Mesendoderm (in vitro differentiated cells): ENCODE data around the gene ARF6.

Experiments used
- DNase-seq: peaks from one replicate; pipeline ENCODE4 v3.0.0; 2013
- H2AK5ac ChIP-seq: 2 replicates; pipeline ENCODE4 v1.6.1; 2013; ENCODE audit warnings: low read length, inconsistent platforms
- H2BK120ac ChIP-seq: 2 replicates; pipeline ENCODE4 v1.6.1; 2013; ENCODE audit warnings: low read depth, mild to moderate bottlenecking, low read length, moderate library complexity, mixed read lengths
- H2BK15ac ChIP-seq: replicated peaks from 2 replicates; pipeline ENCODE4 v1.6.1; 2013; ENCODE audit warnings: low read depth, mild to moderate bottlenecking, moderate library complexity
- H2BK5ac ChIP-seq: 2 replicates; pipeline ENCODE4 v1.6.1; 2013; ENCODE audit warnings: low read length, inconsistent platforms
- H3K18ac ChIP-seq: 2 replicates; pipeline ENCODE4 v1.6.1; 2013; ENCODE audit warnings: mild to moderate bottlenecking, low read length, mixed read lengths
- H3K23ac ChIP-seq: one replicate; pipeline ENCODE4 v1.6.1; 2013; ENCODE audit warnings: low read length
- H3K27ac ChIP-seq: 2 replicates; pipeline ENCODE4 v1.5.1; 2013; ENCODE audit warnings: low read depth, mild to moderate bottlenecking, inconsistent platforms, low read length, moderate library complexity
- H3K27me3 ChIP-seq: 2 replicates; pipeline ENCODE4 v1.6.1; 2013; ENCODE audit warnings: low read length, control low read depth, mild to moderate bottlenecking, inconsistent platforms; ENCODE audit not compliant: insufficient read depth, poor library complexity
- H3K36me3 ChIP-seq: 2 replicates; pipeline ENCODE4 v1.6.1; 2013; ENCODE audit warnings: low read length, inconsistent platforms; ENCODE audit not compliant: control insufficient read depth, insufficient read depth
- H3K4ac ChIP-seq: one replicate; pipeline ENCODE4 v1.6.1; 2013; ENCODE audit warnings: low read depth, mild to moderate bottlenecking, low read length, moderate library complexity
- H3K4me1 ChIP-seq: 2 replicates; pipeline ENCODE4 v1.6.1; 2013; ENCODE audit warnings: low read depth, low read length, inconsistent platforms; ENCODE audit not compliant: control insufficient read depth
- H3K4me2 ChIP-seq: 2 replicates; pipeline ENCODE4 v1.6.1; 2013; ENCODE audit warnings: low read length
- H3K4me3 ChIP-seq: 2 replicates; pipeline ENCODE4 v1.5.1; 2013; ENCODE audit warnings: mild to moderate bottlenecking, low read length
- H3K56ac ChIP-seq: one replicate; pipeline ENCODE4 v1.6.1; 2013; ENCODE audit warnings: low read length
- H3K79me1 ChIP-seq: 2 replicates; pipeline ENCODE4 v1.6.1; 2013; ENCODE audit warnings: low read length, inconsistent platforms
- H3K79me2 ChIP-seq: 2 replicates; pipeline ENCODE4 v1.6.1; 2013; ENCODE audit warnings: mild to moderate bottlenecking, low read length; ENCODE audit not compliant: control insufficient read depth, insufficient read depth
- H3K9ac ChIP-seq: 2 replicates; pipeline ENCODE4 v1.6.1; 2013; ENCODE audit warnings: low read length, inconsistent platforms
- H4K5ac ChIP-seq: one replicate; pipeline ENCODE4 v1.6.1; 2013; ENCODE audit warnings: low read length
- H4K8ac ChIP-seq: one replicate; pipeline ENCODE4 v1.6.1; 2013; ENCODE audit warnings: low read depth, mild to moderate bottlenecking, control low read depth, low read length, moderate library complexity
- WGBS: extraction: QIAGEN DNeasy Blood & Tissue Kit; methylation state at CpG from one replicate; pipeline ENCODE4 v1.1.7; 2013; ENCODE audit warnings: low lambda C conversion rate, missing lambda C conversion rate; ENCODE audit not compliant: insufficient coverage; ENCODE audit errors: extremely low coverage; 5-methylcytosine and 5-hydroxymethylcytosine counted together

The ARF6 gene

GRCh38 chr14:49880267-49881064 is 12.4 kb upstream of the ARF6 start:
- H3K18ac ChIP-seq, result no peak overlapping the region
- WGBS, result no CpG with 5 or more reads among the region's 9 CpGs
- no peak overlapping the region for H3K4me2 ChIP-seq
- H3K79me2 ChIP-seq, result no peaks in the 10 kb centered on the region
- H2BK15ac ChIP-seq, result no peak overlapping the region
- no peak overlapping the region for H3K9ac ChIP-seq
- H3K79me1 ChIP-seq, result no peaks in the 10 kb centered on the region
- no peak overlapping the region for H4K5ac ChIP-seq
- no peaks in the 10 kb centered on the region for H3K4me1 ChIP-seq
- no peaks in the 10 kb centered on the region for H3K27me3 ChIP-seq
- no peak overlapping the region for H2BK5ac ChIP-seq
- no peak overlapping the region for H3K23ac ChIP-seq
- no peaks in the 10 kb centered on the region for H3K36me3 ChIP-seq
- no peak overlapping the region for H2BK120ac ChIP-seq
- no peak overlapping the region for H3K4ac ChIP-seq
- no peak overlapping the region for H3K4me3 ChIP-seq
- no peak overlapping the region for H4K8ac ChIP-seq
- H3K27ac ChIP-seq, result no peak overlapping the region
- no peak overlapping the region for H2AK5ac ChIP-seq
- no peak for DNase-seq
- no peak overlapping the region for H3K56ac ChIP-seq

- DNase-seq, result no peak
- H2AK5ac ChIP-seq, result no peak overlapping the region
- no CpG with 5 or more reads among the region's 4 CpGs for WGBS
These were observed 11.4 kb upstream of the ARF6 start for GRCh38 chr14:49881350-49882001.

GRCh38 chr14:49882826-49883694 is 9.8 kb upstream of the ARF6 start:
- Histone ChIP-seq H3K18ac (no peak overlapping the region), H3K79me1 (no peaks in the 10 kb centered on the region), H3K4me1 (no peaks in the 10 kb centered on the region), H3K9ac (no peak overlapping the region), H3K4me3 (no peak overlapping the region), H4K5ac (no peak overlapping the region), H3K79me2 (no peaks in the 10 kb centered on the region), H3K4ac (no peak overlapping the region), H3K23ac (no peak overlapping the region), H2BK5ac (no peak overlapping the region), H2AK5ac (no peak overlapping the region), H3K36me3 (no peaks in the 10 kb centered on the region), H3K27me3 (no peaks in the 10 kb centered on the region), H3K27ac (no peak overlapping the region), H3K4me2 (no peak overlapping the region), H2BK15ac (no peak overlapping the region), H2BK120ac (no peak overlapping the region), H3K56ac (no peak overlapping the region), H4K8ac (no peak overlapping the region)
- no peak for DNase-seq
- no CpG with 5 or more reads among the region's 18 CpGs for WGBS

More at GRCh38 chr14:49881350-49882001, 11.4 kb upstream of the ARF6 start:
- H3K79me2 ChIP-seq, result no peaks in the 10 kb centered on the region
- no peak overlapping the region for H2BK15ac ChIP-seq
- H3K4me3 ChIP-seq, result no peak overlapping the region
- no peak overlapping the region for H2BK5ac ChIP-seq
- no peak overlapping the region for H3K23ac ChIP-seq
- no peak overlapping the region for H4K5ac ChIP-seq
- no peak overlapping the region for H3K4me2 ChIP-seq
- no peaks in the 10 kb centered on the region for H3K36me3 ChIP-seq
- H3K9ac ChIP-seq, result no peak overlapping the region
- no peaks in the 10 kb centered on the region for H3K79me1 ChIP-seq
- no peak overlapping the region for H2BK120ac ChIP-seq
- H3K4me1 ChIP-seq, result no peaks in the 10 kb centered on the region
- H3K56ac ChIP-seq, result no peak overlapping the region
- H3K27me3 ChIP-seq, result no peaks in the 10 kb centered on the region
- no peak overlapping the region for H3K4ac ChIP-seq
- no peak overlapping the region for H3K18ac ChIP-seq
- no peak overlapping the region for H3K27ac ChIP-seq
- no peak overlapping the region for H4K8ac ChIP-seq

GRCh38 chr14:49886523-49886922 is 6.4 kb upstream of the ARF6 start:
- Histone ChIP-seq H2AK5ac (no peak overlapping the region), H3K27me3 (no peaks in the 10 kb centered on the region), H3K4me3 (no peak overlapping the region), H3K4me2 (no peak overlapping the region), H3K79me1 (no peaks in the 10 kb centered on the region), H3K9ac (no peak overlapping the region), H3K4ac (no peak overlapping the region), H3K4me1 (no peaks in the 10 kb centered on the region), H3K18ac (no peak overlapping the region), H3K56ac (no peak overlapping the region), H2BK15ac (no peak overlapping the region), H4K8ac (no peak overlapping the region), H4K5ac (no peak overlapping the region), H3K36me3 (no peaks in the 10 kb centered on the region), H2BK5ac (no peak overlapping the region), H3K27ac (no peak overlapping the region), H2BK120ac (no peak overlapping the region), H3K23ac (no peak overlapping the region), H3K79me2 (no peaks in the 10 kb centered on the region)
- no peak for DNase-seq
- no CpG with 5 or more reads among the region's 12 CpGs for WGBS

DNA sequence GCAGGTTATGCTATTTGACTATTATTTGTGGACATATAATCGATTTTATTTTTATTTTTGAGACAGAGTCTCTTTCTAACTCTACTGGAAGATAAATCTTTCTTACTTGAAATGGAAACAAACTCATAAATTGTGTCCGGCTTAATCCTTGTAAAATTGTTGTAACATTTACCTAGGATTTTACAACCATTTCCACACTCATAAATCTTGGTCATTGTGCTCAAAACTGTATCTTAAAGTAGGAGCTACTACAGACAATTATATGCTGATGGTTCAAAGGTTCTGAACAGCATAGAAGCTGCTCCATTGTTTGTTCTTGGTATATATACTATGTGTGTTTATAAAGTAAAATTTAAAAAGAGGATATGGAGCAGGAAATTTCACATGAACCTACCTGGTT is 4.6 kb upstream of the ARF6 start:
- Histone ChIP-seq H3K79me2 (peaks cover 4% of the 10 kb centered on the region), H4K8ac (no peak overlapping the region), H2AK5ac (no peak overlapping the region), H3K4me1 (peaks cover 2% of the 10 kb centered on the region), H2BK15ac (no peak overlapping the region), H3K4me2 (no peak overlapping the region), H3K36me3 (no peaks in the 10 kb centered on the region), H3K27me3 (no peaks in the 10 kb centered on the region), H2BK120ac (no peak overlapping the region), H2BK5ac (no peak overlapping the region), H3K79me1 (no peaks in the 10 kb centered on the region), H3K4ac (no peak overlapping the region), H3K18ac (no peak overlapping the region), H3K56ac (no peak overlapping the region), H3K27ac (no peak overlapping the region), H3K9ac (no peak overlapping the region), H3K4me3 (no peak overlapping the region), H3K23ac (no peak overlapping the region), H4K5ac (no peak overlapping the region)
- DNase-seq, result no peak
- WGBS, result no CpG with 5 or more reads among the region's 2 CpGs
